Measurements from ENCODE around the gene MOB4. TPM values are rescaled to one million over a fixed set of nuclear protein-coding genes. Genes with fewer than 3 reads are reported as not detected.

MOB4 gene
- total RNA-seq, 1 experiment from 2014 or later = 36.9 TPM

DNA sequence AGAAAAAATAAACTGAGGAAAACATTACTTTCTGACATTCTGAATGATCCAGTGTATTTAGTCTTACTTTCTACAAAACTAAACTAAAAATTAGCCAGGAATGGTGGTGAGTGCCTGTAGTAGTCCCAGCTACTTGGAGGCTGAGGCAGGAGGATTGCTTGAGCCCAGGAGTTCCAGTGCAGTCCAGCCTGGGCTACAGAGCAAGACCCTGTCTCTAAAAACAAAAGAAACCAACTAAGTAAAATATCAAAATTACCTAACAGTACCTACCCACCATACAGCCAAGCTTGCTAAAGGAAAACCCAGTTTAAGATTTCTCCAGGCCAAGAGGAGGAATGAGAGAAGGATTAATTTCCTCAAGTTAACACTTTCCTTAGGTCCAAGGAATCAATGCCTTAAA lies 19.2 kb upstream of the MOB4 start:
- H3K4me1 ChIP-seq (ENCODE audit: low read length) = peaks cover 36% of the 10 kb centered on the region
- H3K4me3 ChIP-seq (ENCODE audit: low read length) = peak overlapping the region; percentile 97; the same call in 1 of the 2 replicates
- no peaks in the 10 kb centered on the region for H3K9me2 ChIP-seq (replicated peaks; ENCODE audit: insufficient read depth, low read length)
- DNase-seq = no peak
- H2AFZ ChIP-seq (ENCODE audit: low read length) = no peak overlapping the region
- H3K36me3 ChIP-seq (ENCODE audit: insufficient read depth, low read length) = peaks cover 77% of the 10 kb centered on the region
- peaks cover 31% of the 10 kb centered on the region for H4K20me1 ChIP-seq (ENCODE audit: insufficient read depth, low read depth, low read length)
- H3K9ac ChIP-seq (ENCODE audit: low read length) = no peak overlapping the region
- H3K9me3 ChIP-seq (ENCODE audit: low read length) = no peaks in the 10 kb centered on the region
- H3K4me2 ChIP-seq (ENCODE audit: low read depth, low read length, poor library complexity, severe bottlenecking) = peak overlapping the region; percentile 81
- no peak overlapping the region for H3K27ac ChIP-seq (ENCODE audit: low read length)
- peaks cover 75% of the 10 kb centered on the region for H3K79me2 ChIP-seq (ENCODE audit: low read length)
- H3K27me3 ChIP-seq (ENCODE audit: low read length) = no peaks in the 10 kb centered on the region

DNA sequence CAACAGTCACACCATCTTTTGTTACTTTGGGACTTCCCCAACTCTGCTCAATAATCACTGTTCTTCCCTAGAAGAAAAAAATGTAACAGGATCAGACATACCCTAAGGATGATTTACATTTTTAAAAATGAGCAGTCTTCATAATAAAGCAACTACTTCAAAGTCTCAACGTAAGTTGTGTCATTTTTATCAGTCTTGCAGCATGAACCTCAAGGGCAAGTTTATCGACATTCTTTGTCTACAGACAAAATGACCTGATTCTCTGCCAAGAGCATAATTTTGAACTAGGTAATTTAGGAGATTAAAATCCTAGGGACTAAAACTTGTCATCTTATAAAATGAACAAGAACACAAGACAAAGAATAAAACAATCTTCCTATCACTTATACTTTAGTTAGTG lies 18.5 kb upstream of the MOB4 start:
- peaks cover 31% of the 10 kb centered on the region for H4K20me1 ChIP-seq (ENCODE audit: insufficient read depth, low read depth, low read length)

DNA sequence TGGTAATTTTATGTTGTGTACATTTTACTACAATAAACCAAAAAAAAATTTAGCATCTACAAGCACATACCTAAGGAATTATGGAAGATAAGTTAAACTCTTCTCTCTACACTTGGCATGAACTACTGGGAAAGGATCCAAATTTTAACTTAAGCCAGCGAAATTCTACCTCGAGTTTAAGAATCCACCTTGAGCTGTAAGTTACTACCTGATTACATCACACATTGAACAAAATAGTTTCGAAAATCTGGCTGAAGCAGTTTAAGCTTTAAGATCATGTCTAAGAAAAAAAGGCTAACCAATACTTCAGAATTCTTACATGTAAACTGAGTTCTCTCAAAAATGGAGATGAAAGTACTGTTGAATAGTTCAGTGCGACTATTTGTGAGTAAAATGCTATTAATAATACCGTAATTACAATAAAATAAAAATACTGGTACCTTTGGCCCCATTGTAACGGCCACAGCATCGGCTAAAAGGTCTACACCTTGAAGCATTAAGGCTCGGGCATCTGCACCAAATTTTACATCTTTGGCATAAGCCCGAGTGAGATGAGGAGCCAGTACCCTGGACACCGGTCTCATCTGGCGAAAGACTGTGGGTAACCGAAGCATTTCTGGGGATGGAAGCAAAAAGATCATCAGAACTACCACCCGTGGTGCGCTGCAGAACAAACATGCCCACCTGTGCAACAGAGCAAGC lies 17.5 kb upstream of the MOB4 start:
- H3K27me3 ChIP-seq (ENCODE audit: low read length) = no peaks in the 10 kb centered on the region
- peak overlapping the region; percentile 85 for H3K27ac ChIP-seq (ENCODE audit: low read length)
- H3K4me3 ChIP-seq (ENCODE audit: low read length) = peak overlapping the region; percentile 97
- H2AFZ ChIP-seq (ENCODE audit: low read length) = no peak overlapping the region
- H3K9me3 ChIP-seq (ENCODE audit: low read length) = no peaks in the 10 kb centered on the region
- peak overlapping the region; percentile 97 for H3K9ac ChIP-seq (ENCODE audit: low read length)
- DNase-seq = no peak
- H3K79me2 ChIP-seq (ENCODE audit: low read length) = peaks cover 83% of the 10 kb centered on the region
- no peaks in the 10 kb centered on the region for H3K9me2 ChIP-seq (replicated peaks; ENCODE audit: insufficient read depth, low read length)
- peaks cover 80% of the 10 kb centered on the region for H3K36me3 ChIP-seq (ENCODE audit: insufficient read depth, low read length)
- peak overlapping the region; percentile 81 for H3K4me2 ChIP-seq (ENCODE audit: low read depth, low read length, poor library complexity, severe bottlenecking)
- H4K20me1 ChIP-seq (ENCODE audit: insufficient read depth, low read depth, low read length) = peaks cover 31% of the 10 kb centered on the region
- peaks cover 44% of the 10 kb centered on the region for H3K4me1 ChIP-seq (ENCODE audit: low read length)

More for the DNA sequence above, 18.5 kb upstream of the MOB4 start:
- no peak for DNase-seq
- no peaks in the 10 kb centered on the region for H3K9me3 ChIP-seq (ENCODE audit: low read length)
- peak overlapping the region; percentile 81 for H3K4me2 ChIP-seq (ENCODE audit: low read depth, low read length, poor library complexity, severe bottlenecking)
- H3K79me2 ChIP-seq (ENCODE audit: low read length) = peaks cover 81% of the 10 kb centered on the region
- peaks cover 43% of the 10 kb centered on the region for H3K4me1 ChIP-seq (ENCODE audit: low read length)
- H3K9ac ChIP-seq (ENCODE audit: low read length) = peak overlapping the region; percentile 97; the same call in 1 of the 2 replicates
- H3K36me3 ChIP-seq (ENCODE audit: insufficient read depth, low read length) = peaks cover 77% of the 10 kb centered on the region
- no peak overlapping the region for H2AFZ ChIP-seq (ENCODE audit: low read length)
- H3K9me2 ChIP-seq (replicated peaks; ENCODE audit: insufficient read depth, low read length) = no peaks in the 10 kb centered on the region
- peak overlapping the region; percentile 97 for H3K4me3 ChIP-seq (ENCODE audit: low read length)
- H3K27me3 ChIP-seq (ENCODE audit: low read length) = no peaks in the 10 kb centered on the region
- peak overlapping the region; percentile 85 for H3K27ac ChIP-seq (ENCODE audit: low read length)

DNA sequence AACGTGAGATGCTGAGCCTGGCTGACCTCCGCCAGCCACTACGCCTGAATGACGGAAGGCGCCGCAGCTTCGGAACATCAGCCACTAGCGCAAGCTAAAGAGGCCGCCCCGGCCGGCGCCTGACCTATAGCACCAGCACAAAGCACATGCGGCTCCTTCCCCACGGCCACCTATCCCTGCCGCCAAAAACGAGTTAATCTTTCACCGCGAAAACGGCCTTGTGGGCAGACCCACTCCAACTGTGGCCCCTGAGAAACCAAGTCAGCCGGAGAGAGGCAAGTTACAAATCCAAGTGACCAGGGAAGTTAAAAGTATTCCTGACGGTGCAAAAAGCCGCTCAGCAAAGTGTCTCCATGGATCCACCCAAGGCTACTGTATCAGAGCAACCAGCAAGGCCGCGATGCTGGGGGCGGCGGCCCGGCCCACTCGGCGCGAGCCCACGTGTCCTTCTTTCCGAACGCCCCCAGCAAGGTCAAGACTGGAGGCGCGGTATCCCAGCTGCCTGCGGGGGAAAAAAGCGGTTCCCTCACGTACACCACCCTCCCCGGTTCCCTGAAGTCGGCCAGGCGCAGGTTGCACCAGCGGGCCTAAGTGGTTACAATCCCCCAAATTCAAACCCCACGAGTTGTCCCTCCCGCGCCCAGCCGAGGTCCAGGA lies 16.8 kb upstream of the MOB4 start:
- peak; percentile 84 for DNase-seq
- Histone ChIP-seq H3K9ac (ENCODE audit: low read length) (peak overlapping the region; percentile 97), H2AFZ (ENCODE audit: low read length) (no peak overlapping the region), H3K9me3 (ENCODE audit: low read length) (no peaks in the 10 kb centered on the region), H3K4me2 (ENCODE audit: low read depth, low read length, poor library complexity, severe bottlenecking) (peak overlapping the region; percentile 81), H3K4me1 (ENCODE audit: low read length) (peaks cover 44% of the 10 kb centered on the region), H3K4me3 (ENCODE audit: low read length) (peak overlapping the region; percentile 97), H4K20me1 (ENCODE audit: insufficient read depth, low read depth, low read length) (peaks cover 31% of the 10 kb centered on the region), H3K36me3 (ENCODE audit: insufficient read depth, low read length) (peaks cover 81% of the 10 kb centered on the region), H3K27ac (ENCODE audit: low read length) (peak overlapping the region; percentile 85), H3K9me2 (replicated peaks; ENCODE audit: insufficient read depth, low read length) (no peaks in the 10 kb centered on the region), H3K27me3 (ENCODE audit: low read length) (no peaks in the 10 kb centered on the region), H3K79me2 (ENCODE audit: low read length) (peaks cover 83% of the 10 kb centered on the region)

DNA sequence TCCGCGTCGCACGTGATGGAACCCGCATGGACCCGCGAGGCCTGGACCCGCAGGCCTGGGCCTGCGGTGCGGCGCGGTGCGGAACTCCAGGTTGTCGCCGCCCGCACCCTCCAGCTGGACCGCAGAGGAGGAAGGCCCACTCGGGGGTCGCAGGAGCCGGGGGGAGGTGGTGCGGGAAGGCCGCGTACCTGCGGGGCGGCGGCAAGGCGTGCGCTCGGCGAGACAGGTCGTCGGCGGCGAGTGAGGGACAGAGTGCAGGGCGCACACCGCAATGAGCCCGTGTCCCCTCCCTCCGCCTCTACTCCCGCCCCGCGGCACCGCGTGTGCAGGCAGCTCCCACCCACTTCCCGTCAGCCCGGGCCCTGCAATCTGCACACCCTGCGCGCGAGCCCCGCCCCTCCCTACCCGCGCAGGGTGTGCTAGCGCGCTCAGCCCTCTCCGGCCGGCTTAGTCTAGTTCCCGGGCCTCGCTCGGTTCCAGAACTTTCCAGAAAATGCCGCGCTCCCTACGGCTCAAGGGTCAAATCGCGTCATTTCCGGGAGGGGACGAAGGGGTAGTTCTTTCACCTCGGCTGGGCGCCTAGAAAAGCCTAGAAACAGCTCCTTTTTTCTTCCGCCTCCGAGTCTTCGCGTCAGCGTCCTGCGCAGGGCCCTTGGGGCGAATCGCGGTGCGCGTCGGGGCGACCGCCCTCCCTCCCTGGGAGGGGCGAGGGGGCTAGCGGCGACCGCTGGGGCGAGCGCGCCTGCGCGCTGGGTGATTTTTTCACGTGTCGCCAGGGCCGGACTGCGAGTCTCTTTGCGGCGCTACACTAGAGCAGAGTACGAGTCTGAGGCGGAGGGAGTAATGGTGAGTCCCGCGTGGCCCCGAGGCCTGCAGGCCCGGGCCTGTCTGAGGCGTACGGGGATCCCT lies 16.0 kb upstream of the MOB4 start, which contains the start of the genes HSPD1 and HSPE1:
TSS of gene HSPD1 (minus strand) at position 247 of the 909 bp plus-strand sequence. CDS start 992 bp downstream, outside the sequence.
TSS of gene HSPE1 (plus strand) at position 786 of the 909 bp plus-strand sequence. CDS start at position 844, 58 bp downstream.
- Histone ChIP-seq H3K4me1 (ENCODE audit: low read length) (peaks cover 44% of the 10 kb centered on the region), H3K9me2 (replicated peaks; ENCODE audit: insufficient read depth, low read length) (no peaks in the 10 kb centered on the region), H4K20me1 (ENCODE audit: insufficient read depth, low read depth, low read length) (peaks cover 31% of the 10 kb centered on the region), H2AFZ (ENCODE audit: low read length) (no peak within 1 kb of the TSS), H3K27me3 (ENCODE audit: low read length) (no peaks in the 10 kb centered on the region), H3K9ac (ENCODE audit: low read length) (peak within 1 kb of the TSS; percentile 97), H3K36me3 (ENCODE audit: insufficient read depth, low read length) (peaks cover 77% of the 10 kb centered on the region), H3K27ac (ENCODE audit: low read length) (peak within 1 kb of the TSS; percentile 85), H3K9me3 (ENCODE audit: low read length) (no peaks in the 10 kb centered on the region), H3K4me3 (ENCODE audit: low read length) (peak within 1 kb of the TSS; percentile 97), H3K4me2 (ENCODE audit: low read depth, low read length, poor library complexity, severe bottlenecking) (peak within 1 kb of the TSS; percentile 81), H3K79me2 (ENCODE audit: low read length) (peaks cover 76% of the 10 kb centered on the region)
- peak; percentile 100 for DNase-seq

DNA sequence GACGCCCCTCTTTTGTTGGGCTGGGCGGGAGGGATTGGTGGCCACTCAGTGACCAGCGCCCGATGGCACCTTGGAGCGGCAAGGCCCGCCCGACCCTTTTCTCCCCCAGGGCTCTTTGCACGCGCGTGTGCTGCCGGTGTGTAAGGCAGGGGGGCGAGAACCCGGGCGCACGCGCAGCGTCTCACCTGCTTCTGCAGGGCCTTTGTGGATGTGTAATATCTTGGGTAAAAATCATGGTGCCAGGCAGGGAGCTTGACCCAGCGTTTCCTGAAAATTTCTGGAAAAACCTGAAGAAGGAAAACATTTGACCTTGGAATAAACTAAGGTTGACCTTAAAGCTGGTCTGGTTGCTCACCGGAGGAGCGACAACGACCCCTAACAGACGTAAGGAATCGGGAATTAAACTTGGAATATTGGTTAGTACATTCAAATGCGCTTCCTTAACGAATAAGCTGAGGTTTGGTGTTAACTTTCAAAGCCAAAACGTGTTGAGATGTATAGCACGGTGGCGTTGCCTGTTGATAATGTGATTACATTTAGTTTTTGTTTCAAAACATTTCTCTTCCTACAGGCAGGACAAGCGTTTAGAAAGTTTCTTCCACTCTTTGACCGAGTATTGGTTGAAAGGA lies 15.2 kb upstream of the MOB4 start:
- peak overlapping the region; percentile 73 for H3K4me2 ChIP-seq (ENCODE audit: low read depth, low read length, poor library complexity, severe bottlenecking)
- DNase-seq = no peak
- no peaks in the 10 kb centered on the region for H3K9me3 ChIP-seq (ENCODE audit: low read length)
- H3K9ac ChIP-seq (ENCODE audit: low read length) = peak overlapping the region; percentile 97
- peaks cover 70% of the 10 kb centered on the region for H3K36me3 ChIP-seq (ENCODE audit: insufficient read depth, low read length)
- peaks cover 68% of the 10 kb centered on the region for H3K79me2 ChIP-seq (ENCODE audit: low read length)
- H3K4me1 ChIP-seq (ENCODE audit: low read length) = peaks cover 43% of the 10 kb centered on the region
- no peaks in the 10 kb centered on the region for H3K9me2 ChIP-seq (replicated peaks; ENCODE audit: insufficient read depth, low read length)
- no peak overlapping the region for H2AFZ ChIP-seq (ENCODE audit: low read length)
- H3K4me3 ChIP-seq (ENCODE audit: low read length) = peak overlapping the region; percentile 97
- H4K20me1 ChIP-seq (ENCODE audit: insufficient read depth, low read depth, low read length) = peaks cover 28% of the 10 kb centered on the region
- no peaks in the 10 kb centered on the region for H3K27me3 ChIP-seq (ENCODE audit: low read length)
- H3K27ac ChIP-seq (ENCODE audit: low read length) = peak overlapping the region; percentile 85

DNA sequence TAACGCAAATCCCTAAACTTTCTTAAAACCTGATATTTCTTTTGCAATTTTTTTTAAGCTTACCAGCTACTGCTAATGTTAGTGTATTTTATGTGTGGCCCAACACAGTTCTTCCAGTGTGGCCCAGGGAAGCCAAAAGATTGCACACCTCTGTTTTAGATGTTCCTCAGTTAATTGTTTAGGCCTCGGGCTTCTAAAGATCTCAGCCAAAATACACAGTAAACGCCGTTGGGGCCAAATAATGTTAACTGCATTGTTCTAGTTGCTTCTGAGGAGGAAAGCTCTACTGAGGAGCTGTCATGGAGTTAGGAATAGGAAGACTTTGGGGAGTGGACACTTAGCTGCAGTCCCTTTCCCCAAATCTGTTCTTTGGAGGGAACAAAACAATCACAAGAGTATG lies 13.7 kb upstream of the MOB4 start:
- DNase-seq = no peak
- Histone ChIP-seq H3K4me3 (ENCODE audit: low read length) (no peak overlapping the region), H3K9me3 (ENCODE audit: low read length) (no peaks in the 10 kb centered on the region), H3K4me1 (ENCODE audit: low read length) (peaks cover 27% of the 10 kb centered on the region), H3K9ac (ENCODE audit: low read length) (peak overlapping the region; percentile 97; the same call in 1 of the 2 replicates), H3K27ac (ENCODE audit: low read length) (no peak overlapping the region; the same call in 1 of the 2 replicates), H3K9me2 (replicated peaks; ENCODE audit: insufficient read depth, low read length) (no peaks in the 10 kb centered on the region), H2AFZ (ENCODE audit: low read length) (no peak overlapping the region), H4K20me1 (ENCODE audit: insufficient read depth, low read depth, low read length) (peaks cover 19% of the 10 kb centered on the region), H3K36me3 (ENCODE audit: insufficient read depth, low read length) (peaks cover 54% of the 10 kb centered on the region), H3K4me2 (ENCODE audit: low read depth, low read length, poor library complexity, severe bottlenecking) (peak overlapping the region; percentile 73), H3K79me2 (ENCODE audit: low read length) (peaks cover 53% of the 10 kb centered on the region), H3K27me3 (ENCODE audit: low read length) (no peaks in the 10 kb centered on the region)
